Tibial nerve (tissue), 4 donors: Measurements from ENCODE around the gene ZNF219. TPM values are rescaled to one million over a fixed set of nuclear protein-coding genes. Genes with fewer than 3 reads are reported as not detected.

Experiments used
- DNase-seq, 2 donors: peaks; one replicate each; pipeline ENCODE4 v3.0.0-alpha.2; 2019; ENCODE audit warnings: low spot score in 2 of 2
- H3K27ac ChIP-seq, 4 donors: fragments of 200-600 bp; sonication (generic) in 3 of 4; one replicate each; pipeline ENCODE4 v1.5.1; 2017 to 2019; ENCODE audit warnings: mild to moderate bottlenecking in 1 of 4
- H3K27me3 ChIP-seq, 2 donors: fragments of 200-600 bp; sonication (generic) in 1 of 2; one replicate each; pipeline versions ENCODE4 v1.5.1 to v1.6.0; 2017 to 2019
- H3K36me3 ChIP-seq, 3 donors: fragments of 200-600 bp; sonication (generic); one replicate each; pipeline ENCODE4 v1.5.1; 2018 to 2019
- H3K4me1 ChIP-seq, 4 donors: fragments of 200-600 bp; sonication (generic) in 3 of 4; one replicate each; pipeline ENCODE4 v1.5.1; 2017 to 2019
- H3K4me3 ChIP-seq, 4 donors: fragments of 200-600 bp; sonication (generic) in 3 of 4; one replicate each; pipeline ENCODE4 v1.5.1; 2017 to 2019; ENCODE audit warnings: mild to moderate bottlenecking in 1 of 4, moderate library complexity in 1 of 4
- H3K9me3 ChIP-seq, 4 donors: fragments of 200-600 bp; sonication (generic) in 3 of 4; one replicate each; pipeline ENCODE4 v1.5.1; 2017 to 2019
- CTCF ChIP-seq, 5 experiments: fragments of 200-600 bp in 3 of 5; fragments of 450-650 bp in 2 of 5; sonication (generic) in 3 of 5; IDR thresholded peaks; one replicate each; pipeline ENCODE4 v1.5.1; 2016 to 2019; ENCODE audit warnings: antibody characterized with exemption in 5 of 5, mild to moderate bottlenecking in 3 of 5, moderate library complexity in 2 of 5
- EP300 ChIP-seq, 2 donors: sonication (generic); formaldehyde crosslinking; IDR thresholded peaks; one replicate each; pipeline ENCODE4 v1.6.1; 2017; ENCODE audit warnings: antibody characterized with exemption in 2 of 2, mild to moderate bottlenecking in 1 of 2
- POLR2A ChIP-seq, 2 donors: fragments of 450-650 bp; IDR thresholded peaks; one replicate each; pipeline ENCODE4 v1.6.1; 2017; ENCODE audit warnings: antibody characterized with exemption in 2 of 2, mild to moderate bottlenecking in 2 of 2, moderate library complexity in 2 of 2
- WGBS, 2 donors: methylation state at CpG; one replicate each; pipeline ENCODE4 v1.1.5; 2018; 5-methylcytosine and 5-hydroxymethylcytosine counted together
- total RNA-seq, 4 donors: library from RNA; depleted of rRNA; stranded (reverse); fragments of >200 nt; gene quantifications; one replicate each; pipeline ENCODE4 v1.1.0, GENCODE V29; 2016

ZNF219 gene
- total RNA-seq, 4 donors from 2014 or later: 28.6 to 90.3 (median 34.9) TPM

- Histone ChIP-seq H3K27me3 (no peaks in the 10 kb centered on the region), H3K4me1 (peaks cover 0 to 46% (median 36%) of the 10 kb centered on the region in 4 donors), H3K36me3 (no peaks in the 10 kb centered on the region), H3K9me3 (no peaks in the 10 kb centered on the region), H3K4me3 (no peak overlapping the region), H3K27ac (peak overlapping the region; percentile 64 to 100 (median 96))
- 11 to 13% methylated on average over 11 of the region's 11 CpGs for WGBS, 2 donors
- DNase-seq: peak; percentile 79 to 88
- TF ChIP-seq POLR2A (IDR thresholded peaks at IDR 0.05) (no peak), CTCF (IDR thresholded peaks at IDR 0.05) (peak; percentile 81 to 89 (median 88)), EP300 (IDR thresholded peaks at IDR 0.05) (peak in 1 of 2 donors; percentile 27)
Observed at GRCh38 chr14:21106498-21107282, 8.2 kb upstream of the ZNF219 start.

- no peak for TF ChIP-seq CTCF (IDR thresholded peaks at IDR 0.05)
- no peak for TF ChIP-seq EP300 (IDR thresholded peaks at IDR 0.05)
- TF ChIP-seq POLR2A (IDR thresholded peaks at IDR 0.05): no peak
- DNase-seq: no peak
- H3K9me3 ChIP-seq: no peaks in the 10 kb centered on the region
- WGBS, 2 donors: 46 to 59% methylated on average over 4 of the region's 4 CpGs
- H3K36me3 ChIP-seq: no peaks in the 10 kb centered on the region
- H3K4me1 ChIP-seq: peaks cover 0 to 46% (median 36%) of the 10 kb centered on the region in 4 donors
- peak overlapping the region; percentile 64 to 100 (median 96) for H3K27ac ChIP-seq
- H3K27me3 ChIP-seq: no peaks in the 10 kb centered on the region
- no peak overlapping the region for H3K4me3 ChIP-seq
Observed at GRCh38 chr14:21106176-21106497, 7.7 kb upstream of the ZNF219 start.

GRCh38 chr14:21105095-21105494, 6.6 kb upstream of the ZNF219 start:
- TF ChIP-seq CTCF (IDR thresholded peaks at IDR 0.05): no peak
- TF ChIP-seq POLR2A (IDR thresholded peaks at IDR 0.05): no peak
- no peak for TF ChIP-seq EP300 (IDR thresholded peaks at IDR 0.05)
- Histone ChIP-seq H3K27me3 (no peaks in the 10 kb centered on the region), H3K9me3 (no peaks in the 10 kb centered on the region), H3K36me3 (no peaks in the 10 kb centered on the region), H3K4me1 (peaks cover 0 to 46% (median 36%) of the 10 kb centered on the region in 4 donors), H3K4me3 (no peak overlapping the region), H3K27ac (peak overlapping the region; percentile 92 to 100 (median 98))
- DNase-seq: no peak
- 80 to 81% methylated on average over 8 of the region's 8 CpGs for WGBS, 2 donors

GRCh38 chr14:21104448-21105060, 6.1 kb upstream of the ZNF219 start:
- peak overlapping the region; percentile 92 to 100 (median 98) for H3K27ac ChIP-seq
- TF ChIP-seq EP300 (IDR thresholded peaks at IDR 0.05) (no peak), CTCF (IDR thresholded peaks at IDR 0.05) (peak; percentile 94 to 98 (median 96)), POLR2A (IDR thresholded peaks at IDR 0.05) (no peak)
- 5% methylated on average over 8 of the region's 8 CpGs for WGBS, 2 donors
- no peaks in the 10 kb centered on the region for H3K9me3 ChIP-seq
- H3K4me3 ChIP-seq: peak overlapping the region; percentile 64 to 84 (median 68)
- H3K27me3 ChIP-seq: no peaks in the 10 kb centered on the region
- peak; percentile 67 to 73 for DNase-seq
- no peaks in the 10 kb centered on the region for H3K36me3 ChIP-seq
- peaks cover 0 to 51% (median 39%) of the 10 kb centered on the region in 4 donors for H3K4me1 ChIP-seq
